PC-9 (cell line): ENCODE results near the gene MAGI2.

Experiments
- EZH2 ChIP-seq: fragments of 200-600 bp; sonication (generic); IDR thresholded peaks from 2 replicates; pipeline ENCODE4 v1.8.0; 2017; ENCODE audit warnings: antibody characterized with exemption, low read depth
- TF ChIP-seq, protein P1 (sequence below): fragments of 200-600 bp; sonication (generic); conservative IDR thresholded peaks from 2 replicates; pipeline ENCODE4 v1.6.1; 2017; ENCODE audit warnings: mixed run types, antibody characterized with exemption, mild to moderate bottlenecking, moderate library complexity

DNA sequence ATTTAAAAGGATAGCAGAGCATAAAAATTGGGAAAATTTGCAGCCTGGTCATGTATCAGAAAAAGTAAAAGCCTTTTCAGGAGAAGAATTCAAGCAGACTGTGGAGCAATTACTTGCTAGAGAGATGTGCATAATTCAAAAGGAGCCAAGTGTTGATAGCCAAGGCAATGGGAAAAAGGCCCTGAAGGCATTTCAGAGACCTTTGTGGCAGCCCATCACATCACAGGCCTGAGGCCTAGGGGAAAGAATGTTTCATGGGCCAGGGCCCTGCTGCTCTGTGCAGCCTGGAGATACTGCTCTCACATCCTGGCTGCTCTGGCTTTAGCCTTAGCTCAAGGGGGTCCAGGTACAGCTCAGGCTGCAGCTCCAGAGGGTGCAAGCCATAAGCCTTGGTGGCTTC is 152.9 kb downstream of the MAGI2 start:
- TF ChIP-seq, protein P1, sequence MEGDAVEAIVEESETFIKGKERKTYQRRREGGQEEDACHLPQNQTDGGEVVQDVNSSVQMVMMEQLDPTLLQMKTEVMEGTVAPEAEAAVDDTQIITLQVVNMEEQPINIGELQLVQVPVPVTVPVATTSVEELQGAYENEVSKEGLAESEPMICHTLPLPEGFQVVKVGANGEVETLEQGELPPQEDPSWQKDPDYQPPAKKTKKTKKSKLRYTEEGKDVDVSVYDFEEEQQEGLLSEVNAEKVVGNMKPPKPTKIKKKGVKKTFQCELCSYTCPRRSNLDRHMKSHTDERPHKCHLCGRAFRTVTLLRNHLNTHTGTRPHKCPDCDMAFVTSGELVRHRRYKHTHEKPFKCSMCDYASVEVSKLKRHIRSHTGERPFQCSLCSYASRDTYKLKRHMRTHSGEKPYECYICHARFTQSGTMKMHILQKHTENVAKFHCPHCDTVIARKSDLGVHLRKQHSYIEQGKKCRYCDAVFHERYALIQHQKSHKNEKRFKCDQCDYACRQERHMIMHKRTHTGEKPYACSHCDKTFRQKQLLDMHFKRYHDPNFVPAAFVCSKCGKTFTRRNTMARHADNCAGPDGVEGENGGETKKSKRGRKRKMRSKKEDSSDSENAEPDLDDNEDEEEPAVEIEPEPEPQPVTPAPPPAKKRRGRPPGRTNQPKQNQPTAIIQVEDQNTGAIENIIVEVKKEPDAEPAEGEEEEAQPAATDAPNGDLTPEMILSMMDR: no peak
- no peak for TF ChIP-seq EZH2
